ENCODE data around the gene CNNM3.
"Not testable (repeated sequence)": the region's sequence is repeated elsewhere in the genome, so short reads cannot be mapped to it uniquely, and the experiment has no call there.

The CNNM3 gene

GRCh38 chr2:96848264-96848663, 32.2 kb downstream of the CNNM3 start:
- Histone ChIP-seq H3K36me3 (ENCODE audit: insufficient read depth, low read length) (peaks cover 26% of the 10 kb centered on the region), H3K9me3 (replicated peaks; ENCODE audit: low read length) (no peaks in the 10 kb centered on the region), H3K4me2 (ENCODE audit: low read length) (no peak overlapping the region), H3K4me3 (ENCODE audit: low read length) (no peak overlapping the region), H3K4me1 (ENCODE audit: control insufficient read depth, insufficient read depth, low read length) (no peaks in the 10 kb centered on the region), H3K9ac (ENCODE audit: low read depth, low read length) (no peak overlapping the region), H3K27me3 (ENCODE audit: control insufficient read depth, insufficient read depth, low read length) (no peaks in the 10 kb centered on the region)

- H3K4me3 ChIP-seq (ENCODE audit: low read length): no peak overlapping the region
- H3K4me1 ChIP-seq (ENCODE audit: control insufficient read depth, insufficient read depth, low read length): peaks cover 10% of the 10 kb centered on the region
- no peaks in the 10 kb centered on the region for H3K27me3 ChIP-seq (ENCODE audit: control insufficient read depth, insufficient read depth, low read length)
- no peaks in the 10 kb centered on the region for H3K9me3 ChIP-seq (replicated peaks; ENCODE audit: low read length)
- H3K36me3 ChIP-seq (ENCODE audit: insufficient read depth, low read length): peaks cover 27% of the 10 kb centered on the region
- H3K9ac ChIP-seq (ENCODE audit: low read depth, low read length): no peak overlapping the region
- H3K4me2 ChIP-seq (ENCODE audit: low read length): no peak overlapping the region
Measured at GRCh38 chr2:96852667-96853066, 36.6 kb downstream of the CNNM3 start.

- Histone ChIP-seq H3K36me3 (ENCODE audit: insufficient read depth, low read length) (peaks cover 21% of the 10 kb centered on the region), H3K4me1 (ENCODE audit: control insufficient read depth, insufficient read depth, low read length) (peaks cover 10% of the 10 kb centered on the region)
Measured at GRCh38 chr2:96853321-96853720, 37.3 kb downstream of the CNNM3 start.

GRCh38 chr2:96856776-96857666, 41.0 kb downstream of the CNNM3 start:
- Histone ChIP-seq H3K36me3 (ENCODE audit: insufficient read depth, low read length) (peaks cover 33% of the 10 kb centered on the region), H3K4me2 (ENCODE audit: low read length) (peak overlapping the region; percentile 96), H3K9ac (ENCODE audit: low read depth, low read length) (peak overlapping the region; percentile 81), H3K27me3 (ENCODE audit: control insufficient read depth, insufficient read depth, low read length) (no peaks in the 10 kb centered on the region), H3K9me3 (replicated peaks; ENCODE audit: low read length) (no peaks in the 10 kb centered on the region), H3K4me3 (ENCODE audit: low read length) (peak overlapping the region; percentile 79), H3K4me1 (ENCODE audit: control insufficient read depth, insufficient read depth, low read length) (peaks cover 24% of the 10 kb centered on the region)

More at GRCh38 chr2:96853321-96853720, 37.3 kb downstream of the CNNM3 start:
- Histone ChIP-seq H3K4me2 (ENCODE audit: low read length) (no peak overlapping the region), H3K27me3 (ENCODE audit: control insufficient read depth, insufficient read depth, low read length) (no peaks in the 10 kb centered on the region), H3K9ac (ENCODE audit: low read depth, low read length) (no peak overlapping the region), H3K4me3 (ENCODE audit: low read length) (no peak overlapping the region), H3K9me3 (replicated peaks; ENCODE audit: low read length) (no peaks in the 10 kb centered on the region)

GRCh38 chr2:96857667-96858372, 41.8 kb downstream of the CNNM3 start, which contains the start of gene ANKRD39:
Gene ANKRD39, minus strand, starts transcription at chr2:96858016. Its CDS starts 29 bp downstream, at chr2:96857987.
- peak within 1 kb of the TSS; percentile 81 for H3K9ac ChIP-seq (ENCODE audit: low read depth, low read length)
- H3K27me3 ChIP-seq (ENCODE audit: control insufficient read depth, insufficient read depth, low read length): no peaks in the 10 kb centered on the region
- peaks cover 25% of the 10 kb centered on the region for H3K4me1 ChIP-seq (ENCODE audit: control insufficient read depth, insufficient read depth, low read length)
- H3K9me3 ChIP-seq (replicated peaks; ENCODE audit: low read length): no peaks in the 10 kb centered on the region
- H3K4me2 ChIP-seq (ENCODE audit: low read length): peak within 1 kb of the TSS; percentile 96
- H3K4me3 ChIP-seq (ENCODE audit: low read length): peak within 1 kb of the TSS; percentile 79
- H3K36me3 ChIP-seq (ENCODE audit: insufficient read depth, low read length): peaks cover 31% of the 10 kb centered on the region

- Histone ChIP-seq H3K36me3 (ENCODE audit: insufficient read depth, low read length) (peaks cover 37% of the 10 kb centered on the region), H3K4me3 (ENCODE audit: low read length) (no peak overlapping the region), H3K4me1 (ENCODE audit: control insufficient read depth, insufficient read depth, low read length) (peaks cover 25% of the 10 kb centered on the region), H3K27me3 (ENCODE audit: control insufficient read depth, insufficient read depth, low read length) (no peaks in the 10 kb centered on the region), H3K4me2 (ENCODE audit: low read length) (peak overlapping the region; percentile 90), H3K9me3 (replicated peaks; ENCODE audit: low read length) (no peaks in the 10 kb centered on the region), H3K9ac (ENCODE audit: low read depth, low read length) (no peak overlapping the region)
Measured at GRCh38 chr2:96859099-96859649, 43.1 kb downstream of the CNNM3 start.

- H3K9ac ChIP-seq (ENCODE audit: low read depth, low read length): no peak overlapping the region
- no peak overlapping the region for H3K4me2 ChIP-seq (ENCODE audit: low read length)
- H3K9me3 ChIP-seq (replicated peaks; ENCODE audit: low read length): no peaks in the 10 kb centered on the region
- peaks cover 25% of the 10 kb centered on the region for H3K4me1 ChIP-seq (ENCODE audit: control insufficient read depth, insufficient read depth, low read length)
- H3K36me3 ChIP-seq (ENCODE audit: insufficient read depth, low read length): peaks cover 42% of the 10 kb centered on the region
- no peaks in the 10 kb centered on the region for H3K27me3 ChIP-seq (ENCODE audit: control insufficient read depth, insufficient read depth, low read length)
- H3K4me3 ChIP-seq (ENCODE audit: low read length): no peak overlapping the region
Measured at GRCh38 chr2:96859681-96860064, 43.6 kb downstream of the CNNM3 start.

GRCh38 chr2:96860065-96861029, 44.3 kb downstream of the CNNM3 start:
- H3K36me3 ChIP-seq (ENCODE audit: insufficient read depth, low read length): peaks cover 49% of the 10 kb centered on the region
- no peak overlapping the region for H3K4me3 ChIP-seq (ENCODE audit: low read length)
- peaks cover 25% of the 10 kb centered on the region for H3K4me1 ChIP-seq (ENCODE audit: control insufficient read depth, insufficient read depth, low read length)
- no peaks in the 10 kb centered on the region for H3K9me3 ChIP-seq (replicated peaks; ENCODE audit: low read length)
- H3K9ac ChIP-seq (ENCODE audit: low read depth, low read length): no peak overlapping the region
- H3K27me3 ChIP-seq (ENCODE audit: control insufficient read depth, insufficient read depth, low read length): no peaks in the 10 kb centered on the region
- H3K4me2 ChIP-seq (ENCODE audit: low read length): no peak overlapping the region

GRCh38 chr2:96861074-96861473, 45.0 kb downstream of the CNNM3 start:
- Histone ChIP-seq H3K36me3 (ENCODE audit: insufficient read depth, low read length) (peaks cover 56% of the 10 kb centered on the region), H3K9ac (ENCODE audit: low read depth, low read length) (no peak overlapping the region), H3K9me3 (replicated peaks; ENCODE audit: low read length) (no peaks in the 10 kb centered on the region), H3K4me2 (ENCODE audit: low read length) (no peak overlapping the region), H3K4me3 (ENCODE audit: low read length) (no peak overlapping the region), H3K4me1 (ENCODE audit: control insufficient read depth, insufficient read depth, low read length) (peaks cover 28% of the 10 kb centered on the region), H3K27me3 (ENCODE audit: control insufficient read depth, insufficient read depth, low read length) (no peaks in the 10 kb centered on the region)

GRCh38 chr2:96863056-96863455, 47.0 kb downstream of the CNNM3 start:
- H3K27me3 ChIP-seq (ENCODE audit: control insufficient read depth, insufficient read depth, low read length); H3K4me2 ChIP-seq (ENCODE audit: low read length); H3K9ac ChIP-seq (ENCODE audit: low read depth, low read length); H3K9me3 ChIP-seq (replicated peaks; ENCODE audit: low read length); H3K4me3 ChIP-seq (ENCODE audit: low read length): not testable (repeated sequence)
- Histone ChIP-seq H3K4me1 (ENCODE audit: control insufficient read depth, insufficient read depth, low read length) (peaks cover 35% of the 10 kb centered on the region), H3K36me3 (ENCODE audit: insufficient read depth, low read length) (peaks cover 73% of the 10 kb centered on the region)

All from skeletal muscle satellite cell (primary cell).